NCI-H2227 treated with DMSO at 0.1 percent for 48 hours (cell line): ENCODE data around the gene FCER1G.
"Not testable (repeated sequence)": the region's sequence is repeated elsewhere in the genome, so short reads cannot be mapped to it uniquely, and the experiment has no call there.

Source experiments
- DNase-seq: peaks from one replicate; lab custom pipeline; 2025; lab: John Stamatoyannopoulos, UW

The FCER1G gene

GRCh38 chr1:161233102-161233501 lies 18.0 kb downstream of the FCER1G start:
- no peak for DNase-seq

DNA sequence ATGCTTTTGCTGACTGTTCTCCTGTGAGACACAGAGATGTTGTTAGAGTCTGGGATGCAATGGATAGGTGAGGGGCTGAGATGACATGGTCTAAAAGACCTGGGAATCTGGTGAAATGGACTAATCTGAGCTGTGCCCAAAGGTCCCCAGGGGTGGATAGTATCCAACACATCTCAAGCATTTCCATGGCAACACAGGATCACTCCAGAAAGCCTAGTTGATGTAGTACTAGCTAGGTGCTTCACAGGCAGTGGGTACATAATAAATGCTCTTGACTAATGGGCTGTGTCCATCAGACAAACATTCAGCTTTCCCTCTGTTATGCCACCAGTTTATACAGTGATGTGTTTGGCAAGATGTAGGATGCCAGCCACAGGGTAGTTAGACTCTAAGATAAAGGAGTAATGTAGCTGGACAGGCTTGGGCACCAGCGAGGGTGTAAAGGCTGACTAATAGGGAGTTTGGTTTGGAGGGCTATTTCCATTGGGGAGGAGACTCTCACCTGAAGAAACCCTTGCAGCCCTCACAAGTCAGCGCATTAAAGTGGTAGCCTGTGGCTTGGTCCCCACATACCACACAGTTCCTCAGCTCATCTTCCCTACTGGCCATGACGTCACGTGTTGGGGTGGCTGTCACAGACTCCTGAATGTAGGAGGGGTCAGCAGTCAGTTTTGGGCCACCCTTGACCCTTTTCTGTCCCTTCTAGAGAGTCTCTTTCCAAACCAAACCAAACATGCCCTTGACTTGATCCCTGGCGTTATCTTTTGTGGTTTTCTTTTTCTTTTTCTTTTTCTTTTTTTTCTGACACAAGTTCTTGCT lies 21.1 kb downstream of the FCER1G start:
- DNase-seq = no peak

GRCh38 chr1:161238039-161238473 lies 23.0 kb downstream of the FCER1G start, which contains the start of gene NR1I3:
NR1I3 (minus strand) TSS chr1:161238203; CDS start chr1:161236565, 1,638 bp downstream.
- no peak for DNase-seq

- no peak for DNase-seq
These were observed 26.6 kb downstream of the FCER1G start for GRCh38 chr1:161241682-161242081.

GRCh38 chr1:161242313-161242712 lies 27.2 kb downstream of the FCER1G start:
- no peak for DNase-seq

DNA sequence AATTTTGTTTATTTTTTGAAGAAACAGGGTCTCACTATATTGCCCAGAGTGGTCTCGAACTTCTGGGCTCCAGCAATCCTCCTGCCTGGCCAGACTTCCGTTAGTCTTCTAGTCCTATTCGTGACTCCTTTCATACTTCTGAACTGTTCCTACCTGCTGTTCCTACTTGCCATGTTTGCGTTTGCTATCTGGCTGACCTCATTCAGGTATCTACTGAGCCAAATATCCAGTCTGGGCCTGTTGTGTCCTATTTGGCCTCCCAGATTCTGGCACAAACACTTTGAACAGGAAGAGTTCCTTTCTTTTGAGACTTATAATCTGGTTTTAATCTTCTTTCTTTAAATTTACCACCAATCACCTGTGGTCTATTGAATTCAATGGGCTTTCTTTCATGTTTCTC lies 29.8 kb downstream of the FCER1G start:
- DNase-seq = no peak

GRCh38 chr1:161250100-161250499 lies 35.0 kb downstream of the FCER1G start:
- not testable (repeated sequence) for DNase-seq

DNA sequence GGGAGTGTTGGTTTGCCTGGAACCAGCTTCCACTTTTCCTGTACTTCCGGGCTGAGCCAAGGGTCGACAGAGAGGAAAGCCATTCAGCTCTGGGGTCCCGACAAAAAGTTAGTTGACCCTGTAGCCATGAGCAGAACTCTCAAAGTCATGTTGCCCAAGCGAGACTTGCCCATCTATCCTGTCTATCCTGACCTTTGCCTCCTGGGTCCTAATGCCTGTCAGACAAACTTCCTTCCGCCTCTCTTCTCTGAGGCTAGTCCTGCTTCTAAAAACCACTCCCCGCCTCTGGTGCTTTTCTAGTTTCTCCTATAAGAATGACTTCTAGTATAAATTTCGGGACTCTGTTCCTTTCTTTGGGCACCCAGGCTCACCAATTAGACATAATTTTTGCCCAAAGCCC lies 35.7 kb downstream of the FCER1G start:
- no peak for DNase-seq

GRCh38 chr1:161251579-161251978 lies 36.5 kb downstream of the FCER1G start:
- DNase-seq = no peak

GRCh38 chr1:161255302-161255701 lies 40.2 kb downstream of the FCER1G start:
- not testable (repeated sequence) for DNase-seq

GRCh38 chr1:161255955-161256520 lies 40.9 kb downstream of the FCER1G start:
- DNase-seq = not testable (repeated sequence)

DNA sequence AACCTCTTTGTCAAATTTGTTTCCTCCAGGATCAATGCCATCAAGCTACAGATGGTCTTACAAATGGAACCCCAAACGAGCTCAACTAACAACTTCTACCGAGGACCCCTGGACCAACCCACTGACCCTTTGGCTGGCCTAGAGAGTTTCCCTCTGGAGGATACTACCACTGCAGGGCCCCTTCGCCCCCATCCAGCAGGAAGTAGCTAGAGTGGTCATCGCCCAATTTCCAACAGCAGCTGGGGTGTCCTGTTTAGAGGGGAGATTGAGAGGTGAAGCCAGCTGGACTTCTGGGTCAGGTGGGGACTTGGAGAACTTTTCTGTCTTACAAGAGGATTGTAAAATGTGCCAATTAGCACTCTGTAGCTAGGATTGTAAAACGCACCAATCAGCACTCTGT lies 42.0 kb downstream of the FCER1G start:
- not testable (repeated sequence) for DNase-seq

- peak; percentile 85 for DNase-seq
These were observed 43.6 kb downstream of the FCER1G start, which contains the start of gene PCP4L1 for GRCh38 chr1:161258439-161259344. PCP4L1 (plus strand) TSS chr1:161258745; CDS start chr1:161258975, 230 bp downstream.

GRCh38 chr1:161259345-161259702 lies 44.2 kb downstream of the FCER1G start:
- no peak for DNase-seq

DNA sequence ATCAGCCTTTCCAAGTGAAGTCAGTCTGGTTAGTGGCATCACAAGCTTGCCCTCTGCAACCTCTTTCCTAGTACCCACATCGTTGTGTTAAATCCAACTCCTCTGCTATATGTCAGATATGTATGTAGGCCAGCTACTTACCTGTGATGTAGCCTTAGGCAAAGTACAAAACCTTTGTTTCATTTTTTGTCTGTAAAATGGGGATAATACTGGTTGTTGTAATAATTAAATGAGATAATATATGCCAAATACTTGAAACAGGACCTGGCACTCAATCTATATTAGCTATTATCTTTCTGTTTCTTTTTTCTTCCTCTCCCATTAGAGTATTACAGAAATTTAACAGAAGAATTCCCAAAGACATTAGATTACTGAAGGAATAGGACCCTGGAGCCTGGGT lies 44.7 kb downstream of the FCER1G start:
- no peak for DNase-seq

GRCh38 chr1:161260376-161261260 lies 45.5 kb downstream of the FCER1G start:
- no peak for DNase-seq

GRCh38 chr1:161261261-161262235 lies 46.5 kb downstream of the FCER1G start:
- peak; percentile 12 for DNase-seq

GRCh38 chr1:161265305-161265704 lies 50.2 kb downstream of the FCER1G start:
- DNase-seq = no peak

DNA sequence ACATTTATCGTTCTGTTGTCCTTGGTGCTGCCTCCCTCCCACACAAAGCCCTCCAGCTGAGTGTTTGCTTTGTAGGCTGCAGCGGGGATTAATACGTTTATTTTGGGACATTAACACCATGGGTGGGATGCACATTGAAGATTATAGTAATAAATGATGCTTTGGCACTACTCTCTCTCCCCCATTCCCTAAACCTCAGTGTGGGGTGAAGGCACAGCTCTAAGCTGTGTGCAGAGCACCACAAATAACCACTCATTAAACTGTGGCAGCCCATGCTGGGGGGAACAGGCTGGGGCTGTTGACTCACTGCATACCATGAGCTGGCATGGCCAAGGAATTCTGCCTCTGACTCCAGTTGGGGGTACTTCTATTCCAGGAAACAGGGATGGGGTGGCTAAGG lies 51.1 kb downstream of the FCER1G start:
- peak; percentile 28 for DNase-seq

DNA sequence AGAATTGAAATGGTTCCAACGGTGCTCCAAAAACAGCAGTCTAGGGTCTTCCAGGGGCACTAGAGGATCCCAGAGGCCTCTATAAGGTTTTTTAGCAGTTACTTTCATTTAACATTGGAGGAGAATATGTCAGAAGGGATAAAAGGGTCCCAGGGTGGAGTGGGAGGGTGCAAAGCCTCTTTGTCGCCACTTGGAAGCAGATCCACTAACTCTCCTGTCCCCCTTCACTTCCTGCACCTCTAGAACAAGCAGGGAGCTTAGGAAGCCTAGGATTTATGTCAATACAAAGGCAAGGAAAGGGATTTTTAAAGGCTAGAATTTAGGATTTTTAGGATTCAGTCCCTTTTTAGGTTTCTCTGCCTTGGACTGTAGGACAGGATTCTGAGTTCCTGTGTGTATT lies 51.7 kb downstream of the FCER1G start:
- no peak for DNase-seq
